CD14-positive monocyte (primary cell): Measurements from ENCODE around the gene AK6. TPM values are rescaled to one million over a fixed set of nuclear protein-coding genes. Genes with fewer than 3 reads are reported as not detected.

Source experiments
- DNase-seq, 3 donors: peaks; one replicate each; pipeline ENCODE4 v3.0.0-alpha.2; 2011 to 2022
- H2AFZ ChIP-seq: 2 replicates; pipeline ENCODE4 v1.6.0; 2012; ENCODE audit warnings: mild to moderate bottlenecking, low read depth, low read length, inconsistent platforms; ENCODE audit not compliant: insufficient read depth, poor library complexity, severe bottlenecking
- H3K27ac ChIP-seq, 2 donors: 1 replicate in 1 of 2; 2 replicates in 1 of 2; pipeline ENCODE4 v1.5.1; 2012 to 2013; ENCODE audit warnings: low read length in 2 of 2, control low read depth in 1 of 2, inconsistent platforms in 1 of 2, low read depth in 1 of 2, mild to moderate bottlenecking in 1 of 2
- H3K27me3 ChIP-seq, 2 donors: one replicate each; pipeline versions ENCODE4 v1.6.0 to v1.6.1; 2011 to 2013; ENCODE audit warnings: low read length in 2 of 2; ENCODE audit not compliant: control insufficient read depth in 2 of 2, insufficient read depth in 2 of 2
- H3K36me3 ChIP-seq, 2 donors: replicated peaks in 1 of 2; 1 replicate in 1 of 2; 2 replicates in 1 of 2; pipeline versions ENCODE4 v1.5.1 to v1.6.1; 2012 to 2013; ENCODE audit warnings: low read length in 2 of 2, control low read depth in 1 of 2, inconsistent platforms in 1 of 2, mild to moderate bottlenecking in 1 of 2; ENCODE audit not compliant: insufficient read depth in 2 of 2, control insufficient read depth in 1 of 2
- H3K4me1 ChIP-seq, 2 donors: 1 replicate in 1 of 2; 2 replicates in 1 of 2; pipeline versions ENCODE4 v1.5.1 to v1.6.1; 2012 to 2013; ENCODE audit warnings: low read length in 2 of 2, control low read depth in 1 of 2, inconsistent platforms in 1 of 2, mild to moderate bottlenecking in 1 of 2, moderate library complexity in 1 of 2; ENCODE audit not compliant: insufficient read depth in 2 of 2, control insufficient read depth in 1 of 2
- H3K4me2 ChIP-seq: replicated peaks from 2 replicates; pipeline ENCODE3; 2012; ENCODE audit warnings: low read length, moderate library complexity, mild to moderate bottlenecking; ENCODE audit not compliant: poor library complexity, severe bottlenecking; ENCODE audit errors: extremely low read depth
- H3K4me3 ChIP-seq, 3 experiments: fragments of 200-600 bp in 1 of 3; sonication (generic) in 1 of 3; replicated peaks in 1 of 3; 1 replicate in 2 of 3; 2 replicates in 1 of 3; pipeline ENCODE4 v1.5.1; 2011 to 2013; ENCODE audit warnings: low read length in 3 of 3, mild to moderate bottlenecking in 3 of 3, control low read depth in 2 of 3, low read depth in 2 of 3, inconsistent platforms in 1 of 3, moderate library complexity in 1 of 3
- H3K79me2 ChIP-seq: 2 replicates; pipeline ENCODE4 v1.6.0; 2012; ENCODE audit warnings: mild to moderate bottlenecking, control low read depth, inconsistent platforms, low read length, moderate library complexity; ENCODE audit not compliant: insufficient read depth
- H3K9ac ChIP-seq: 2 replicates; pipeline ENCODE4 v1.6.0; 2017; ENCODE audit warnings: low read length, mild to moderate bottlenecking; ENCODE audit not compliant: insufficient read depth, poor library complexity, severe bottlenecking
- H3K9me3 ChIP-seq, 2 donors: replicated peaks in 1 of 2; 1 replicate in 1 of 2; 2 replicates in 1 of 2; pipeline versions ENCODE4 v1.5.1 to v1.6.1; 2012 to 2013; ENCODE audit warnings: low read length in 2 of 2, control low read depth in 1 of 2; ENCODE audit not compliant: control insufficient read depth in 1 of 2, insufficient read depth in 1 of 2
- H4K20me1 ChIP-seq: 2 replicates; pipeline ENCODE4 v1.6.0; 2012; ENCODE audit warnings: mild to moderate bottlenecking, low read length, control low read depth, moderate library complexity; ENCODE audit not compliant: insufficient read depth
- H3K27ac Mint-ChIP-seq, 7 donors: one replicate each; pipeline ENCODE4 v1.8.0; 2020; ENCODE audit warnings: mild to moderate bottlenecking in 7 of 7, mixed read lengths in 7 of 7, moderate library complexity in 6 of 7, inconsistent platforms in 2 of 7
- H3K27me3 Mint-ChIP-seq, 3 donors: one replicate each; pipeline ENCODE4 v1.8.0; 2021 to 2022; ENCODE audit warnings: low read depth in 3 of 3, mild to moderate bottlenecking in 3 of 3, mixed read lengths in 3 of 3, moderate library complexity in 3 of 3, inconsistent platforms in 1 of 3
- H3K36me3 Mint-ChIP-seq, 2 donors: one replicate each; pipeline ENCODE4 v1.8.0; 2020; ENCODE audit warnings: mixed read lengths in 2 of 2, inconsistent platforms in 1 of 2, mild to moderate bottlenecking in 1 of 2
- H3K4me1 Mint-ChIP-seq: one replicate; pipeline ENCODE4 v1.8.0; 2020; ENCODE audit warnings: mild to moderate bottlenecking, mixed read lengths
- H3K4me3 Mint-ChIP-seq, 2 donors: one replicate each; pipeline ENCODE4 v1.8.0; 2020; ENCODE audit warnings: mild to moderate bottlenecking in 2 of 2, mixed read lengths in 2 of 2, moderate library complexity in 1 of 2
- H3K9me3 Mint-ChIP-seq, 7 donors: one replicate each; pipeline ENCODE4 v1.8.0; 2020 to 2022; ENCODE audit warnings: mixed read lengths in 7 of 7, mild to moderate bottlenecking in 6 of 7, moderate library complexity in 6 of 7, inconsistent platforms in 2 of 7
- CTCF ChIP-seq: fragments of 200-600 bp; IDR thresholded peaks from one replicate; pipeline ENCODE4 v1.8.0; 2022; ENCODE audit warnings: antibody characterized with exemption, mild to moderate bottlenecking
- WGBS: methylation state at CpG from one replicate; pipeline ENCODE4 v1.1.5; 2013; ENCODE audit warnings: missing lambda C conversion rate; ENCODE audit not compliant: insufficient coverage; 5-methylcytosine and 5-hydroxymethylcytosine counted together
- intact Hi-C, 2 donors: fragments of 100-400 bp; cut with micrococcal nuclease; formaldehyde crosslinking; loops; one replicate each; pipeline versions ENCODE4 v1.15.0 to v1.15.1; 2023
- polyA plus RNA-seq, 3 donors: library from polyadenylated mRNA; depleted of rRNA in 1 of 3; unstranded in 2 of 3; stranded (reverse) in 1 of 3; fragments of 300-500 nt in 2 of 3; fragments of >200 nt in 1 of 3; fragmentation: Illumina TruSeq in 2 of 3; gene quantifications; 1 replicate in 2 of 3; 2 replicates in 1 of 3; pipeline ENCODE4 v1.2.3, GENCODE V29; 2012 to 2021

Gene AK6
- polyA plus RNA-seq, 3 donors = 7.6 to 50.3 (median 30.6) TPM

- H3K9me3 Mint-ChIP-seq = no peaks in the 10 kb centered on the region
- no CpG with 5 or more reads among the region's 11 CpGs for WGBS
- H2AFZ ChIP-seq = no peak overlapping the region
Measured at GRCh38 chr5:69367697-69368279, 1.5 kb downstream of the AK6 start.

GRCh38 chr5:69364850-69365249 lies 4.5 kb downstream of the AK6 start:
- peaks cover 12% of the 10 kb centered on the region for H3K4me1 Mint-ChIP-seq
- Histone ChIP-seq H4K20me1 (peaks cover 19% of the 10 kb centered on the region), H3K4me2 (no peak overlapping the region), H3K36me3 (peaks cover 42 to 58% of the 10 kb centered on the region in 2 donors), H2AFZ (no peak overlapping the region), H3K27ac (peak overlapping the region in 1 of 2 donors; percentile 32), H3K4me1 (peaks cover 10 to 15% of the 10 kb centered on the region in 2 donors), H3K4me3 (no peak overlapping the region), H3K9ac (no peak overlapping the region), H3K79me2 (peaks cover 84% of the 10 kb centered on the region), H3K27me3 (no peaks in the 10 kb centered on the region), H3K9me3 (no peaks in the 10 kb centered on the region)
- TF ChIP-seq CTCF = no peak
- H3K36me3 Mint-ChIP-seq = peaks cover 33 to 55% of the 10 kb centered on the region in 2 donors
- intact Hi-C loops = loop anchor here (5.0 to 10.0 kb wide), 3 partner anchors 130 to 273 kb away; partner anchors contain the start of genes SLC30A5 (in 2 of the 2) and CDK7 (in 1 of the 2)
- DNase-seq = no peak
- peak overlapping the region in 1 of 7 donors; percentile 38 for H3K27ac Mint-ChIP-seq
- 100% methylated on average over 1 of the region's 3 CpGs for WGBS
- H3K4me3 Mint-ChIP-seq = no peak overlapping the region
- H3K27me3 Mint-ChIP-seq = no peaks in the 10 kb centered on the region
- no peaks in the 10 kb centered on the region for H3K9me3 Mint-ChIP-seq

More at GRCh38 chr5:69367697-69368279, 1.5 kb downstream of the AK6 start:
- Mint-ChIP-seq H3K36me3 (peaks cover 27 to 39% of the 10 kb centered on the region in 2 donors), H3K27me3 (no peaks in the 10 kb centered on the region), H3K4me3 (peak overlapping the region; percentile 96 to 97), H3K27ac (peak overlapping the region in 4 of 7 donors; percentile 86 to 96 (median 95)), H3K4me1 (peaks cover 23% of the 10 kb centered on the region)
- Histone ChIP-seq H3K4me1 (peaks cover 18 to 26% of the 10 kb centered on the region in 2 donors), H3K4me2 (peak overlapping the region; percentile 98), H3K79me2 (peaks cover 94% of the 10 kb centered on the region), H3K9ac (no peak overlapping the region), H3K4me3 (peak overlapping the region in 1 of 3 experiments; percentile 97), H3K9me3 (no peaks in the 10 kb centered on the region), H3K27me3 (no peaks in the 10 kb centered on the region), H3K36me3 (peaks cover 34 to 44% of the 10 kb centered on the region in 2 donors), H3K27ac (peak overlapping the region in 1 of 2 donors; percentile 99), H4K20me1 (peaks cover 19% of the 10 kb centered on the region)
- TF ChIP-seq CTCF = no peak
- no peak for DNase-seq
- intact Hi-C loops = loop anchor here (5.0 to 10.0 kb wide), 3 partner anchors 133 to 275 kb away; partner anchors contain the start of genes SLC30A5 (in 2 of the 2) and CDK7 (in 1 of the 2)
